HG02840 (cell line): ENCODE measurements around the gene RBBP4.
"Not testable (repeated sequence)": the region's sequence is repeated elsewhere in the genome, so short reads cannot be mapped to it uniquely, and the experiment has no call there.

ENCODE experiments used
- ATAC-seq: cut with Tn5 transposase; IDR thresholded peaks from one replicate; pipeline ENCODE4 v1.9.1; 2021; ENCODE audit warnings: mild to moderate bottlenecking, moderate library complexity, moderate number of reproducible peaks; ENCODE audit not compliant: unreplicated experiment, low FRiP score

RBBP4 gene

DNA sequence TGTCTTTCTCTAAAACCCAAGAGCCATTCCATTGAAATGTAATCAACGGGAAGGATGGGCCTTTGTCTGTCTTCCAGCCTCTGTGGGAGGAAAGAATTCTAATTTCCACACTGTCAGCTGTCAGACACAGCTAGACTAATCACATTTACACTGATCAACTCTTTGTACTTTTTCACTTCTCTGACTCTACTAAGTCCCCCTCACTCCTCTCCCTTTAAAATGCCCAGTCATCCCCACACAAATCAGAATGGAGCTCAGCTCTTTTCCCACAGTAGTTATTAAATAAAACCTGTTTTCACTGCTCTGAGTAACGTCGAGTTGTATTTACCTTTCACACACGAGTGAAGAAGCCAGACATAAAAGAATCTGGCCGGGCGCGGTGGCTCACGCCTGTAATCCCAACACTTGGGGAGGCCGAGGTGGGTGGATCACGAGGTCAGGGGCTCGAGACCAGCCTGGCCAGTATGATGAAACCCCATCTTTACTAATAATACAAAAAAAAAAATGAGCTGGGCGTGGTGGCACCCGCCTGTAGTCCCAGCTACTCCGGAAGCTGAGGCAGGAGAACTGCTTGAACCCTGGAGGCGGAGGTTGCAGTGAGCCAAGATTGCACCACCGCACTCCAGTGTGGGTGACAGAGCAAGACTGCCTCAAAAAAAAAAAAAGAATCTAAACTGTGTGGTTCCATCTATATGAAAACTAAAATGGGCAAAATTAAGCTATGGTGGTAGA, 13.9 kb upstream of the RBBP4 start:
- no peak for ATAC-seq

DNA sequence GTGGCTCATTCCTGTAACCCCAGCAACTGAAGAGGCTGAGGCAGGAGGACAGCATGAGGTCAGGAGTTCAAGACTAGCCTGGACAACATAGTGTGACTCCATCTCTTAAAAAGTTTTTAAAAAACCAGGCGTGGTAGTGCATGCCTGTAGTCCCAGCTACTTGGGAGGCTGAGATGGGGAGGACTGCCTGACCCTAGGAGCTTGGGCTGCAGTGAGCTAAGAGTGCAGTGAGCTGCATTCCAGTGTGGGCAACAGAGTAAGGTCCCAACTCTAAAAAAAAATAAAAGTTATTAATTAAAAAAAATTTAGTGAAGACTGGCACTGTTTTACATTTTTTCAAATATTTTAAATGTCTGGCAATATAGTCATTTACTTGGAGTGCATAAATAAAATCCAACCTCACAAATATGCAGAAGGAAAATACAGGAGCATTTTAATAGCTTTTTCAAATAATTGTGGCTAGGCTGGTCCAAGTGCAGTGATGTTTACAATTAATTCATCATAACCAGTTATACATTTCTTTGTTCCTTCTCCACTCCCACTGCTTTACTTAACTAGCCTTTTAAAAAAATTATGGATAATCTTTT, 11.4 kb upstream of the RBBP4 start:
- no peak for ATAC-seq

DNA sequence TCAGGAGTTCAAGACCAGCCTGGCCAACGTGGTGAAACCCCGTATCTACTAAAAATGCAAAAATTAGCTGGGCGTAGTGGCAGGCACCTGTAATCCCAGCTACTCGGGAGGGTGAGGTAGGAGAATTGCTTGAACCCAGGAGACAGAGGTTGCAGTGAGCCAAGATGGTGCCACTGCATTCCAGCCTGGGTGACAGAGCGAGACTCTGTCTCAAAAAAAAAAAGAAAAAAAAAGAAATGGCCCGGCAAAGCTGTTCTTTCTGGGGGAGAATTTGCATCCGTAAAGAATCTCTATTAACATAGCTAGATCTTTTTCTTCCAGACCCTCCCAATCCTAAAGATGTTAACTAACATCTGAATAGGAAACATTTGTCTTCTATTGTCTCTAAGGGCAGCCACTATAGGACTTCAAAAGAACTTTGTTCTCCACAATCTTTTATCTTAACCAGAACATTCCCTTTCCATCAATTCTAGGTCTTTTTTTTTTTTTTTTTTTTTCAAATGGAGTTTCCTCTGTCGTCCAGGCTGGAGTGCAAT, 8.6 kb upstream of the RBBP4 start:
- not testable (repeated sequence) for ATAC-seq

DNA sequence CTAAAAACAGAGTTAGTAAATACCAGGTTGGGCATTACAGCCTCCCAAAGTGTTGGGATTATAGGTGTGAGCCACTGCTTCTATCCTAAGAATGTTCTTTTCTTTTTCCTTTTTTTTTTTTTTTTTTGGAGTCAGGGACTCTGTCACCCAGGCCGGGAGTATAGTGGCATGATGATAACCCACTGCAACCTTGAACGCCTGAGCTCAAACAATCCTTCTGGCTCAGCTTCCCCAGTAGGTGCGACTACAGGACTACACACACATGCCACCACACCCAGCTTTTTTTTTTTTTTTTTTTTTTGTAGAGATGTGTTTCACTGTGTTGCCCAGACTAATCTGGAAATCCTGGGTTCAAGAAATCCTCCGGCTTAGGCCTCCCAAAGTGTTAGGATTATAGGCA, 6.6 kb upstream of the RBBP4 start:
- no peak for ATAC-seq

DNA sequence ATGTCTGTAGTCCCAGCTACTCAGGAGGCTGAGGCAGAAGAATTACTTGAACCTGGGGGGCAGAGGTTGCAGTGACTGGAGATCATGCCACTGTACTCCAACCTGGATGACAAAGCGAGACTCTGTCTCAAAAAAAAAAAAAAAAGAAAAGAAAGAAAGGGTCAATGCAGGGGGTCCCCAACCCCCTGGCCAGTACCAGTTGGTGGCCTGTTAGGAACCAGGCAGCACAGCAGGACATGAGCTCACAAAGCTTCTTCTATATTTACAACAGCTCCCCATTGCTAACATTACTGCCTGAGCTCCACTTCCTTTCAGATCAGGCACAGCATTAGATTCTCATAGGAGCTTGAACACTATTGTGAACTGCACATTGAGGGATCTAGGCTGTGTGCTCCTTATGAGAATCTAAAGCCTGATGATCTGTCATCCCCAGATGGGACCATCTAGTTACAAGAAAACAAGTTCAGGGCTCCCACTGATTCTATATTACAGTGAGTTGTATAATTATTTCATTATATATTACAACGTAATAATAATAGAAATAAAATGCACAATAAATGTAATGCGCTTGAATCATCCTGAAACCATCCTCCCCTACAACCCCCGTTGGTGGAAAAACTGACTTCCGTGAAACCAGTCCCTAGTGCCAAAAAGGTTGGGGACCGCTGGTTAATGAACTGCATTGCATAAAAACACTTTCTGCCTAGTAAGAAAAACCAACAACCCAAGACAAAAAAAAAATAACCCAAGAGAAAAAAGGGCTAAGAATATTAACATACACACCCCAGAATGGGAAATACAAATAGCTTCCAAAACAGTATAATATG, 3.5 kb upstream of the RBBP4 start:
- no peak for ATAC-seq

DNA sequence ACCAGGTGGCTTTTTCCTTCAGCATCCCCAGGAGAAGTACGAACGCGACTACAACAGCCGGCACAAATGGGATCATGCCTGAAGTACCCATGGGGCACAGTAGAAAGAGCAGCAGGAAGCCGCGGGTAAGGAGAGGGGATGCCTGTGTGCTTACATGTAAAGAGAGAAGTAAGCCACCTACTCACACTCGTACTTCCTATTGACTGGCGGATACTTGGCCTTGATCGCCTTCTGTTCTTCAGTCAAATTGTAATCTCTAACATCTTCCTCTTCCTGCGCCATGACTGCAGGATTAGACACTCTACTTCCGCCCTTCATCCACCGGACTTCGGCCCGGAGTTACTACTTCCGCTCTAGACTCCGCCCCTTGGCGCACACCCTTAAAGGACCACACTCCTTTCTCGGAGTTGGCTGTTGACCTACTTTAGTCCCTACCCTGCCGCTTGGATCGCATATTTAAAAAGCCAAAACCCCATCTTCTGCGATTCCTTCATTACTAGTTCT, 708 bp upstream of the RBBP4 start, which contains the start of gene ZBTB8OS:
Gene ZBTB8OS, minus strand, starts transcription at position 303 of the 504 bp plus-strand sequence. Its CDS starts 21 bp downstream, at position 282.
- peak; percentile 63 for ATAC-seq

DNA sequence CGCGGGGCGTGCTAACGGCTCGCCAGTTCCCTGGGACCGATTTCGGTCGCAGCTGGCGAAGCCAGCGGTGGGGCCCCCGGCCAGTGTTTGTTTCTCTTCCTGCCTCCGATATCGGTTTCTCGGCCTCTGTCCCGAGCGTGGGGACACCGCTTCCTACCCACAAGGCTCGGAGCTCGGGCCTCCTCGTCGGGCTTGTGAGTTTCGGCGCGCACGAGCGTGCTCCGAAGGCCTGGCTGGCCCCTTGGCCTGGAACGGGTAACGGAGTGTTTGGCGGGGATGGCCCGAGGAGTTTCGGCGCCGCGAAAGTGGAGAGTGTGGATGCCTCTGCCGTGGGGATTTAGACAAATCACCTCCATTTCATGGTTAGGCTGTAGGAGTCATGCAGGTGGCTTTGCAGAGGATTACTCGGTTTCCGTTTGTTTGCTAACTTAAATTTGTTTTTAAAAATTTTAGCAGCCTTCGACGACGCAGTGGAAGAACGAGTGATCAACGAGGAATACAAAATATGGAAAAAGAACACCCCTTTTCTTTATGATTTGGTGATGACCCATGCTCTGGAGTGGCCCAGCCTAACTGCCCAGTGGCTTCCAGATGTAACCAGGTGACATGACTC, 559 bp downstream of the RBBP4 start:
- no peak for ATAC-seq

DNA sequence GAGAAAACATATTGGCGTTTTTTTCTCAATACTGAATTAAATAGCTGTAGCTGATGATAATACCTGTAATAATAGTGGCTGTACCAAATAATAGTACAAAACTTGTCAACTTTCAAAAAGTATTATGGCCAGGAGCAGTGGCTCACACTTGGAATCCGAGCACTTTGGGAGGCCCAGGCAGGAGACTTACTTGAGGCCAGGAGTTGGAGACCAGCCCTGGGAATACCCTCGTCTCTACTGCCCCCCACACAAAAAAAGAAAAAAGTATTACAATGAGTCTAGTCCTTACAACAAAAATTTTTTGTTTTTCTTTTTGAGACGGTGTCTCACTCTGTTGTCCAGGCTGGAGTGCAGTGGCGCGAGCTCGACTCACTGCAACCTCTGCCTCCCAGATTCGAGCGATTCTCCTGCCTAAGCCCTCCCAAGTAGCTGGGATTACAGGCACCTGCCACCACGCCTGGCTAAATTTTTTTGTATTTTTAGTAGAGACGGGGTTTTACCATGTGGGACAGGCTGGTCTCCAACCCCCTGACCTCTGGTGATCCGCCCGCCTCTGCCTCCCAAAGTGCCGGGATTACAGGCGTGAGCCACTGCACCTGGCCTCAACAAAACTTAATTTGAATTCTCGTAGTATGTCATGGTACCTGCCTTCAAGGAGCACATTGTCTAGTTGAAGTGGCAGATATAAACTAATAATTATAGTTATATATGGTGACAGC, 1.4 kb downstream of the RBBP4 start:
- ATAC-seq: no peak

DNA sequence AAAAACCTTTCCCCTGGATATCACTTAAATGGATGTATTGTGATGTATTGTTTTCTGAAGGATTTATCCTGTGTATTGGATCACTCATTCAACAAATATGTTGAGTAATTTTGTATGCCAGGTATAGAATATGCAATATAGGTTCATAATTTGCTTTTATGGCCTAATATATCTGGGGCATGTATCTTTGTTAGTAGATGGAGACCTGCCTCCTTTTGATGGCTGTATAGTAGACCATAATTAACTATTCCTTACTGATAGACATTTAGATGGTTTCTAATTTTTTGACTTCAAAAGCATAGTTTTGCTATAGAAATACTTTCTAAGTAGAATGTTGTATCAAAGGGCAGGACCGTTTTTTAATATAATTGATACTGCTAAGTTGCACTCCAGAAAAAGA, 8.6 kb downstream of the RBBP4 start:
- no peak for ATAC-seq

DNA sequence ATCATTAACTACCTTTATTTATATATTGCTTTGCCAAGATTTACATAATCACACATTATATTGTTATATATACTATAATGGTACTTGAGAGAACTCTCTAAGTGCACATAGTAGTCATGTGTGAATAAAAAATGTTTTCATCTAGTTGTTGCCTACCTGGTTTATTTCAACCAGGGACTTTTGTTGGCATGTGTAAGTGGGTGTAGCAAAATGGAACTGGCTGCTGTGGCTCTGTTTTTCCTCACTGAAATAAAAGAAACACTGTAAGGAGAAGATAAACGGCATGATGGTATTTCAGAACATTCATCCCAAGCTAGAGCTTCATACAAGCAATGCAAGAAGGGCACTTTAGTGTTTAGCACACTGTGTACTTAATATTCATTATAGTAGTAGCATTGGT, 14.9 kb downstream of the RBBP4 start:
- no peak for ATAC-seq

DNA sequence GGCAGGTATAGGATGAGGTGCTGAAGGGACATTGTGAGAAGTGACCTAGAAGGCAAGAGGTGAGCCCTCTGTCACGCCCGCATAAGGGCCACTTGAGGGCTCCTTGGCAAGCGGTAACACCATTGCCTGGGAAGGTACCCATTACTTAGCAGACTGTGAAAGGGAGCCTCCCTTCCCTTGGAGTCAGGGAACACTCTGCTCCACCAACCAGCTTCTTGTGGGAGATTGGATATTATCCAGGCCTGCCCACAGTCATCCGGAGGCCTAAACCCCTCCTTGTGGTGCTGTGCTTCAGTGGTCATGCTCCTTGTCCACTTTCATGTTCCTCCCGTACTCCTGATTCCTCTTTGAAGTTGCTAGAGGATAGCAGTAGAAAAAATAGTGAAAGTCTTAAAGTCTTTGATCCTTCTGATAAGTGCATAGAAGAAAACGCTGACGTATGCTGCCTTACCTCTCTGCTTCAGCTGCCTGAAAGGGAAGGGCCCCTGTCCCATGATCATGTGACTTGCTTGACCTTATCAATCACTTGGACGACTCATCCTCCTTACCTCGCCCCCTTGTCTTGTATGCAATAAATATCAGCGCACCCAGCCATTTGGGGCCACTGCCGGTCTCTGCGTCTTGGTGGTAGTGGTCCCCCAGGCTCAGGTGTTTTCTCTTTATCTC, 16.0 kb downstream of the RBBP4 start:
- no peak for ATAC-seq

DNA sequence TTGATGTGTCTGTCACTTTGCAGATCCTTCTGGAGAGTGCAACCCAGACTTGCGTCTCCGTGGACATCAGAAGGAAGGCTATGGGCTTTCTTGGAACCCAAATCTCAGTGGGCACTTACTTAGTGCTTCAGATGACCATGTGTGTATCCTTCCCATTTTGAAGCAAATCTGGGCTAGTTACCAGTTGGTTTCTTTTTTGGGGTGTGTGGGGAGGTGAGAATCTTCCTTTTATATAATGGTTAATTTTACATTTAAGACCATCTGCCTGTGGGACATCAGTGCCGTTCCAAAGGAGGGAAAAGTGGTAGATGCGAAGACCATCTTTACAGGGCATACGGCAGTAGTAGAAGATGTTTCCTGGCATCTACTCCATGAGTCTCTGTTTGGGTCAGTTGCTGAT, 17.7 kb downstream of the RBBP4 start:
- ATAC-seq: not testable (repeated sequence)

DNA sequence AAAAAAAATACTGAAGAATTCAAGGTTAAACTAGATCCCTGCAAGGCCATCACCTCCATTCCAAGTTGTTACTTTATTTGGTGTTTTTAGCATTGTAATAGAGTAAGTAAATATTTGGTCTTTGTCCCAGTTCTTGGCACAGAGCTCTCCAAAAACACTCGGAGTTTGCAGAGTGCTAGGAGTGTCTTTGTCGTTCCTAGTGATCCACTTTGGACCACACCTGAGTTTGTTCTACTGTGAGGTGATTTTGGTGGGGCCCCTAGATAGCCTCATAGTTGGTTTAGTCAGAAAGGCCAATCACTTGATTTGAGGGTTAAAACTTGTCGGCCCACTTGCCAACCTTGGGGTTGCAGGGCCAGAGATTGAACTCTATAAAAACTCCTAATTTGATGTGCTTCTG, 25.9 kb downstream of the RBBP4 start:
- no peak for ATAC-seq

DNA sequence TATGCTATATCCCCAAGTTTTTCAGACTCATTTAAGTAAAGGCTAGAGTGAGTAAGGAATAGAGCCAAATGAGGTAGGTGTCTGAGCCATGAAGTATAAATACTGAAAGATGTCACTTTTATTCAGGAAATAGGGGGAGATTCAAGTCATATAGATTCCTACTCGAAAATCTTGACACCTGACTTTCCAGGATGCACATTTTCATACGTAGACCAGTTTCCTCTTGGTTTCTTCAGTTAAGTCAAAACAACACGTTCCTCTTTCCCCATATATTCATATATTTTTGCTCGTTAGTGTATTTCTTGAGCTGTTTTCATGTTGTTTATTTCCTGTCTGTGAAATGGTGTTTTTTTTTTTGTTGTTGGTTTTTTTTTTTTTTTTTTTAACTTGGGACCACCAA, 29.0 kb downstream of the RBBP4 start:
- ATAC-seq: not testable (repeated sequence)

DNA sequence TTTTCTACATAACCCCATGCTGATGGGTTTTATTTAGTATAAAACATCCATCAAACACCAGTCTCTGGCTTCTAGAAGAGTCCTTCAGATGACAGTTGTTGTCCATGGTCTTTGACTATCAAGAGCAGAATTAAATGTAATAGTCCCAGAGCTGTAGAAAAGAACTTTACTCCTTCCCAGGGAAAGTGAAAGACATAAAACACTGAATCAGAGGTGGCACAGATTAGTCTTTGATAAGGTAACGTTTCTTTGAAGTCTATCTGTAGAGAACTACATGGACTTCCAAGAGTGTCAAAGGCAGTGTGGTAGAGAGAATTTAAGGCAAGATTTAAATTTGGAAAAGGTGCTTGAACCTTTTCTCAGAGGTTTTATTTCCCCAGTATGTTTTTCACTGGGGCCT, 29.6 kb downstream of the RBBP4 start:
- no peak for ATAC-seq

DNA sequence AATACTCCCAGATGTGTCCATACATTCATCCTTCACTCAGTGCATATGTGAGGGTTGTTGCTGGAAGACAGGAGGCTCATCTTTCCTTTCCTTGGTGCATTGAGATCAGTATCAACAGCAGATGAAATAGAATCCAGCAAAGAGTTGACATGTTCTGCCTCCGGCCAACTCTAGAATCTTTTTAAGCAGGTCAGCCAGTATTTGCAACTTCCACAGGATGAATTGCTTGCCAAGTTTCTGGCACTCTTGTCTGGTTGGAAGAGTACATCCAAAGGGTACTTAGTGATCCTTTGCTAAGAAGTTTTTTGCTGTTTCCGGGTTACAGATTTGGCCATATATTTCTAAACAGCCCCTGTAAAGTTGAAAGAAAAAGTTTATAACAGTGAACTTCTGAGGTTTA, 30.5 kb downstream of the RBBP4 start:
- no peak for ATAC-seq

DNA sequence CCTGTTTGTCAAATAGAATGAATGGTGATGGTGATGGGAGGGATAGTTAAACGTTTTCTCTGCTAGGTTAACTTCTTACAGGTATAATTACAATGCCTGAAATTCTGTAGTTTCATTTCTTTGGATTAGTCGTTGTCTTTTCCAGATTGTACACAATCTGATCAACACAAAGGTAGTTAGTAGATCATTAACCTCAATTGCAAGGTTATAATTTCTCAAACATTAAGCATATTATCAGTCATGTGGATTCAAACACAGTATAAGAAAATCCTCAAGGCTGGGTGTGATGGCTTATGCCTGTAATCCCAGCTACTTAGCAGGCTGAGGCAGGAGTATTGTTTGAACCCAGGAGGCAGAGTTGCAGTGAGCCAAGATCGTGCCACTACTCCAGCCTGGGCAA, 31.0 kb downstream of the RBBP4 start:
- no peak for ATAC-seq

DNA sequence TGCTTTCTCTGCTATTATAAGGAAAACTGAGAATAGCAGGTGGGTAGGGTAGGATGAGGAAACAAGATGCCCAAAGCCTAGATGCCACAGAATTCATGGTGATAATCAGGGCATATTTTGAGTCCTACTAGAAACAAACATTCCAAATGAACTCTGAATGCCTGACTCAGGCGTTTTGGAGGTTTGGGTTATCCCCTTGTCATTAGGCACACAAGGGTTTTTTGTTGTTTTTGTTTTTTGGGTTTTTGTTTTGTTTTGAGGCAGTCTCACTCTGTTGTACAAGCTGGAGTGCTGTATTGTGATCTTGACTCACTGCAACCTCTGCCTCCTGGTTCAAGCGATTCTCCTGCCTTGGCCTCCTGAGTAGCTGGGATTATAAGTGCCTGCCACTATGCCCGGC, 32.4 kb downstream of the RBBP4 start:
- no peak for ATAC-seq

DNA sequence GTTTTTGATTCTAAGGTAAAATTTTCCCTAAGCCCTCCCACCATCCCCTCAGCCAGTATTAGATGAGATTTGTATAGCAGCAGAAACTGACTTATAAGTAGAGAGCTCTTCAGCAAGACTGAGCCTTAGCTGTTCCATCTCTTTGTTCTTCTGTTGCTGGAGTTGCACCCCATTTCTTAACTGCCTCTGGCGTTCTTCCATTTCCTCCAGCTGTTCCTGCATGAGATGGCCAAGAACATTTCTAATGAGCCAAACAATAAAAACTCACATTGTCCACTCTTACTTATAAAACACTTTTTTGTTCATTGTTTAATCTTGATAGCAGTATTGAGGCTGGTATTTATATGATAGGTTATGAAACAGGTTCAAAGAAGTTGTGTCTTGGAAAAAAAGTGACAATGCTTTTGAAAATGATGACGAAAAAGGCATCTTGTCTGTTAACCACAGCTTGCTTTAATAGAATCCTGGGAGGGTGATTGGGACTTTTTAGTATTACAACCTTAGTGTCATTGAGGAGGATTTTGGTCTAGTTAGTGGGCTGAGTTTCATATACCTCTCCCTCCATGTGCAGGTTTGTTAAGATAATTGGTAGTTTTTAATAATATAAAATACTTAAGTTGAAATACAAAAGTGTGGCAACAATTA, 33.3 kb downstream of the RBBP4 start:
- no peak for ATAC-seq
